ENCODE measurements around the gene CAPN12. TPM values are rescaled to one million over a fixed set of nuclear protein-coding genes. Genes with fewer than 3 reads are reported as not detected.

Gene CAPN12
- total and polyA plus RNA-seq, 2 of the 8 experiments (the other 6 are each of a cell fraction or from before 2014, with no cell fraction given): 8.8 to 20.0 TPM

DNA sequence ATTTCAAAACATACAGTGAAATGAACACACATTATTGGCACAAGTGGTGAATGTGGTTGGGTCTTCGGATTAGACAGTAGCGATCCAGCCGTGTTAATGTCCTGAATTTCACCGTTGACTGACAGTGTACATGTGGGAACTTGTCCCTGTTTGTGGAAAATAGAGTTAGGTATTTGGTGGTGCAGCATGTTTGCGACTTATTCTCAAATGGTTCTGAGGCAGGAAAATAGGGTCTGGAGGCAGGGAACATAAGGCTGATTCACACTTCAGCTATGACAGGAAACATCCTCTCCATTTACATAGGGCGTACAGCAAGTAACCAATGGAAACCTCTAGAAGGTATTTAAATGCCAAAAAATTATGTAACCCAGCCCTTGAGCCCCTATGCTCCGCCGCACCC, 48.9 kb upstream of the CAPN12 start (continued):
- TF ChIP-seq ASH2L (IDR thresholded peaks at IDR 0.05; ENCODE audit: low read length) (no peak), TAF7 (optimal IDR thresholded peaks at IDR 0.05; ENCODE audit: borderline replicate concordance, low read depth, low read length) (no peak), EP300 (IDR thresholded peaks at IDR 0.05; ENCODE audit: borderline replicate concordance in 1 of 2, low read depth in 2 of 2, low read length in 2 of 2) (no peak), ZNF274 (IDR thresholded peaks at IDR 0.05; ENCODE audit: borderline replicate concordance, extremely low read depth, low read length) (no peak), YY1 (IDR thresholded peaks at IDR 0.05; ENCODE audit: low read depth, low read length) (no peak)
